GM23338 (cell line): ENCODE data around the gene SEMA3C. TPM values are rescaled to one million over a fixed set of nuclear protein-coding genes. Genes with fewer than 3 reads are reported as not detected.

Experiments used
- ATAC-seq: fragments of 200-7000 bp; cut with Tn5 transposase; 3 replicates; pipeline ENCODE4 v1.9.1; 2020
- DNase-seq: peaks from one replicate; pipeline ENCODE4 v3.0.0-alpha.2; 2015; ENCODE audit warnings: low spot score
- H2AFZ ChIP-seq: fragments of 200-600 bp; sonication (generic); 2 replicates; pipeline ENCODE4 v1.8.0; 2016; ENCODE audit warnings: antibody characterized with exemption, mild to moderate bottlenecking, moderate library complexity
- H3F3A ChIP-seq: fragments of 200-600 bp; sonication (generic); replicated peaks from 2 replicates; pipeline ENCODE4 v1.8.0; 2017; ENCODE audit warnings: antibody characterized with exemption, mixed run types, low read depth
- H3K27ac ChIP-seq: fragments of 200-600 bp; sonication (generic); 2 replicates; pipeline ENCODE4 v1.6.1; 2016; ENCODE audit warnings: low read depth
- H3K27me3 ChIP-seq: fragments of 200-600 bp; sonication (generic); 2 replicates; pipeline ENCODE4 v1.8.0; 2016; ENCODE audit warnings: mild to moderate bottlenecking, mixed run types, moderate library complexity; ENCODE audit not compliant: insufficient read depth
- H3K36me3 ChIP-seq: fragments of 200-600 bp; sonication (generic); 2 replicates; pipeline ENCODE4 v1.8.0; 2016; ENCODE audit warnings: mild to moderate bottlenecking; ENCODE audit not compliant: insufficient read depth
- H3K4me1 ChIP-seq: fragments of 200-600 bp; sonication (generic); 2 replicates; pipeline ENCODE4 v1.8.0; 2016; ENCODE audit warnings: mild to moderate bottlenecking, moderate library complexity; ENCODE audit not compliant: insufficient read depth
- H3K4me2 ChIP-seq: fragments of 200-600 bp; sonication (generic); 2 replicates; pipeline ENCODE4 v1.7.1; 2017; ENCODE audit warnings: mixed run types
- H3K4me3 ChIP-seq: fragments of 200-600 bp; sonication (generic); 2 replicates; pipeline ENCODE4 v1.6.1; 2016; ENCODE audit warnings: mixed run types
- H3K79me2 ChIP-seq: fragments of 200-600 bp; sonication (generic); replicated peaks from 2 replicates; pipeline ENCODE4 v1.8.0; 2017; ENCODE audit warnings: mild to moderate bottlenecking; ENCODE audit not compliant: insufficient read depth
- H3K9me2 ChIP-seq: fragments of 200-600 bp; sonication (generic); 2 replicates; pipeline ENCODE4 v1.8.0; 2017; ENCODE audit not compliant: insufficient read depth
- H4K20me1 ChIP-seq: fragments of 200-600 bp; sonication (generic); replicated peaks from 2 replicates; pipeline ENCODE4 v1.8.0; 2017; ENCODE audit warnings: mild to moderate bottlenecking; ENCODE audit not compliant: insufficient read depth
- H3K27ac Mint-ChIP-seq: 2 replicates; pipeline ENCODE4 v1.8.0; 2020; ENCODE audit warnings: inconsistent platforms, mild to moderate bottlenecking, moderate library complexity, mixed read lengths
- H3K27me3 Mint-ChIP-seq: 3 replicates; pipeline ENCODE4 v1.8.0; 2022; ENCODE audit warnings: low read depth, mild to moderate bottlenecking, moderate library complexity, mixed read lengths, inconsistent platforms; ENCODE audit not compliant: insufficient read depth, poor library complexity
- H3K36me3 Mint-ChIP-seq: 3 replicates; pipeline ENCODE4 v1.8.0; 2021; ENCODE audit warnings: low read depth, mild to moderate bottlenecking, inconsistent platforms, moderate library complexity, mixed read lengths
- H3K4me1 Mint-ChIP-seq: 3 replicates; pipeline ENCODE4 v1.8.0; 2020; ENCODE audit warnings: mild to moderate bottlenecking, inconsistent platforms, mixed read lengths
- H3K4me3 Mint-ChIP-seq: 3 replicates; pipeline ENCODE4 v1.8.0; 2021; ENCODE audit warnings: moderate library complexity, mild to moderate bottlenecking, inconsistent platforms, mixed read lengths
- H3K9me3 Mint-ChIP-seq: 3 replicates; pipeline ENCODE4 v1.8.0; 2020; ENCODE audit warnings: moderate library complexity, mild to moderate bottlenecking, inconsistent platforms, mixed read lengths
- ETS1 ChIP-seq: IDR thresholded peaks from 2 replicates; pipeline ENCODE4 v1.6.1; 2016; ENCODE audit warnings: antibody characterized with exemption
- EZH2 ChIP-seq: fragments of 200-600 bp; sonication (generic); IDR thresholded peaks from one replicate; pipeline ENCODE4 v1.8.0; 2017; ENCODE audit warnings: antibody characterized with exemption, mild to moderate bottlenecking, low read depth; ENCODE audit not compliant: unreplicated experiment
- EZH2phosphoT487 ChIP-seq: fragments of 200-600 bp; sonication (generic); IDR thresholded peaks from one replicate; pipeline ENCODE4 v1.8.1; 2018; ENCODE audit warnings: antibody characterized with exemption; ENCODE audit not compliant: unreplicated experiment
- JUNB ChIP-seq: IDR thresholded peaks from one replicate; pipeline ENCODE4 v1.6.1; 2016; ENCODE audit warnings: antibody characterized with exemption; ENCODE audit not compliant: unreplicated experiment
- NANOG ChIP-seq: IDR thresholded peaks from 2 replicates; pipeline ENCODE4 v1.6.1; 2016; ENCODE audit warnings: antibody characterized with exemption, borderline replicate concordance
- POLR2AphosphoS5 ChIP-seq: IDR thresholded peaks from 2 replicates; pipeline ENCODE4 v1.6.1; 2016; ENCODE audit warnings: antibody characterized with exemption, low read depth
- REST ChIP-seq: IDR thresholded peaks from one replicate; pipeline ENCODE4 v1.6.1; 2018; ENCODE audit warnings: antibody characterized with exemption; ENCODE audit not compliant: unreplicated experiment
- ZNF114 ChIP-seq: fragments of 250-450 bp; sonication (Bioruptor Pico); IDR thresholded peaks from 2 replicates; pipeline ENCODE4 v1.5.0; 2020; ENCODE audit warnings: mild to moderate bottlenecking, moderate library complexity
- ZNF331 ChIP-seq: fragments of 250-450 bp; sonication (Bioruptor Pico); IDR thresholded peaks from 2 replicates; pipeline ENCODE4 v1.5.0; 2020; ENCODE audit warnings: low read depth, mild to moderate bottlenecking, moderate library complexity
- ZNF462 ChIP-seq: fragments of 250-450 bp; sonication (Bioruptor Pico); IDR thresholded peaks from 2 replicates; pipeline ENCODE4 v1.5.0; 2020; ENCODE audit warnings: mild to moderate bottlenecking, moderate library complexity
- polyA plus RNA-seq: library from polyadenylated mRNA; unstranded; fragments of >200 nt; fragmentation: Nextera tagmentation; extraction: Ambion mirVana; gene quantifications from 2 replicates; pipeline ENCODE4 v1.2.1, GENCODE V29; 2016
- total RNA-seq: library from RNA; depleted of rRNA; stranded (reverse); fragments of >200 nt; shearing (Covaris generic); gene quantifications from 2 replicates; pipeline ENCODE4 v1.2.3, GENCODE V29; 2014
- TF ChIP-seq, protein P1 (sequence below), 2 experiments: fragments of 200-600 bp in 1 of 2; sonication (generic) in 1 of 2; conservative IDR thresholded peaks; 2 replicates each; pipeline versions ENCODE4 v1.5.1 to v1.6.1; 2016 to 2017; ENCODE audit warnings: antibody characterized with exemption in 2 of 2, low read depth in 2 of 2, mild to moderate bottlenecking in 2 of 2, moderate library complexity in 1 of 2

The SEMA3C gene
- total and polyA plus RNA-seq, 2 experiments from 2014 or later: 1.0 to 3.5 TPM

DNA sequence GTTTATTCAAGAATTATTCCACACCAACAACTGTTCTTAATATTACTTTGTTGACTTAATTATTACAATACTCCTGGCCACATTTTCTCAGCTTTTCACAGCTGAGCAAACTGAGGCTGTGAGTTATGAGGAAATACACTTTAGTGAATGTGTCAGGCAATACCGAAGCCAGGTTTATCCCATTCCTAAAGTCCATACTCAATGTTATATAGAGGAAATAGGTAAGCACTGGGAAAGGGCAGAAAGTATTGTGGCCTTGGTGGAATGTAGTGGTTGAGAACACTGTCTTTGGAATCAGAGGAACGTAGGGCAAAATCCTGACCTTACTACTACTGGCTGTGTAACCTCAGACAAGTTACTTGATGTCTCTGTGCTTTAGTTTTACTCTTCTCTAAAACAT is 169.6 kb downstream of the SEMA3C start (continued):
- TF ChIP-seq, protein P1, sequence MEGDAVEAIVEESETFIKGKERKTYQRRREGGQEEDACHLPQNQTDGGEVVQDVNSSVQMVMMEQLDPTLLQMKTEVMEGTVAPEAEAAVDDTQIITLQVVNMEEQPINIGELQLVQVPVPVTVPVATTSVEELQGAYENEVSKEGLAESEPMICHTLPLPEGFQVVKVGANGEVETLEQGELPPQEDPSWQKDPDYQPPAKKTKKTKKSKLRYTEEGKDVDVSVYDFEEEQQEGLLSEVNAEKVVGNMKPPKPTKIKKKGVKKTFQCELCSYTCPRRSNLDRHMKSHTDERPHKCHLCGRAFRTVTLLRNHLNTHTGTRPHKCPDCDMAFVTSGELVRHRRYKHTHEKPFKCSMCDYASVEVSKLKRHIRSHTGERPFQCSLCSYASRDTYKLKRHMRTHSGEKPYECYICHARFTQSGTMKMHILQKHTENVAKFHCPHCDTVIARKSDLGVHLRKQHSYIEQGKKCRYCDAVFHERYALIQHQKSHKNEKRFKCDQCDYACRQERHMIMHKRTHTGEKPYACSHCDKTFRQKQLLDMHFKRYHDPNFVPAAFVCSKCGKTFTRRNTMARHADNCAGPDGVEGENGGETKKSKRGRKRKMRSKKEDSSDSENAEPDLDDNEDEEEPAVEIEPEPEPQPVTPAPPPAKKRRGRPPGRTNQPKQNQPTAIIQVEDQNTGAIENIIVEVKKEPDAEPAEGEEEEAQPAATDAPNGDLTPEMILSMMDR (conservative IDR thresholded peaks at IDR 0.05; ENCODE audit: low read depth in 2 of 2): no peak
- TF ChIP-seq EZH2: no peak
- no peak for TF ChIP-seq ETS1
- no peak for TF ChIP-seq JUNB

- H3K9me2 ChIP-seq: no peaks in the 10 kb centered on the region
- H3K4me1 Mint-ChIP-seq: peaks cover 17% of the 10 kb centered on the region
- H3K79me2 ChIP-seq: no peaks in the 10 kb centered on the region
- no peaks in the 10 kb centered on the region for H4K20me1 ChIP-seq
- H3F3A ChIP-seq: no peaks in the 10 kb centered on the region
- DNase-seq (peak; percentile 15), ATAC-seq (peak; percentile 54)
- H3K27ac ChIP-seq: no peak overlapping the region
- no peaks in the 10 kb centered on the region for H3K27me3 Mint-ChIP-seq
- H3K36me3 Mint-ChIP-seq: no peaks in the 10 kb centered on the region
- H3K4me3 Mint-ChIP-seq: no peak overlapping the region
- H3K9me3 Mint-ChIP-seq: no peaks in the 10 kb centered on the region
- H3K27me3 ChIP-seq: no peaks in the 10 kb centered on the region
- no peak overlapping the region for H2AFZ ChIP-seq
- no peaks in the 10 kb centered on the region for H3K36me3 ChIP-seq
- H3K27ac Mint-ChIP-seq: no peak overlapping the region
- H3K4me3 ChIP-seq: no peak overlapping the region
- 0 out of 2 replicates have a peak, but pooled peaks cover 5% of the 10 kb centered on the region for H3K4me1 ChIP-seq
- no peak overlapping the region for H3K4me2 ChIP-seq
- TF ChIP-seq ZNF331 (CRISPR knock-in tag) (no peak), EZH2phosphoT487 (no peak), EZH2 (no peak), POLR2AphosphoS5 (no peak), ZNF114 (CRISPR knock-in tag) (no peak), REST (no peak), NANOG (no peak), ZNF462 (CRISPR knock-in tag) (no peak)
Observed at GRCh38 chr7:80748363-80749042, 170.3 kb downstream of the SEMA3C start.
